IMR-90 (cell line): ENCODE measurements around the gene TMEM86B.

Experiments used
- BHLHE40 ChIP-seq: fragments of 150-350 bp; IDR thresholded peaks from 2 replicates; pipeline ENCODE4 v1.6.1; 2016; ENCODE audit warnings: mild to moderate bottlenecking, low read depth, low read length
- ELK1 ChIP-seq: fragments of 150-350 bp; IDR thresholded peaks from 2 replicates; pipeline ENCODE4 v1.6.1; 2016; ENCODE audit warnings: low read depth, mild to moderate bottlenecking, low read length, moderate library complexity, borderline replicate concordance
- MAFK ChIP-seq: IDR thresholded peaks from 2 replicates; pipeline ENCODE4 v1.6.1; 2012; ENCODE audit warnings: low read depth, low read length, improper control_type of control experiment
- POLR2A ChIP-seq: IDR thresholded peaks from 2 replicates; pipeline ENCODE4 v1.6.1; 2012; ENCODE audit warnings: mild to moderate bottlenecking, low read depth, low read length
- RAD21 ChIP-seq: IDR thresholded peaks from 2 replicates; pipeline ENCODE4 v1.6.1; 2012; ENCODE audit warnings: low read length, improper control_type of control experiment
- RCOR1 ChIP-seq: IDR thresholded peaks from 2 replicates; pipeline ENCODE4 v1.6.1; 2012; ENCODE audit warnings: mild to moderate bottlenecking, low read length, improper control_type of control experiment; ENCODE audit not compliant: insufficient replicate concordance
- TF ChIP-seq, protein P1 (sequence below): conservative IDR thresholded peaks from 2 replicates; pipeline ENCODE4 v1.5.1; 2012; ENCODE audit warnings: mild to moderate bottlenecking, low read depth, low read length, improper control_type of control experiment
- TF ChIP-seq, protein P2 (sequence below): fragments of 150-350 bp; IDR thresholded peaks from 2 replicates; pipeline ENCODE4 v1.6.1; 2017; ENCODE audit warnings: mild to moderate bottlenecking, antibody characterized with exemption, low read length, low read depth

GRCh38 chr19:55253842-55254624, 25.5 kb upstream of the TMEM86B start:
- TF ChIP-seq MAFK (no peak), POLR2A (no peak), RAD21 (no peak), ELK1 (no peak), BHLHE40 (no peak), RCOR1 (no peak)
- TF ChIP-seq, protein P1, sequence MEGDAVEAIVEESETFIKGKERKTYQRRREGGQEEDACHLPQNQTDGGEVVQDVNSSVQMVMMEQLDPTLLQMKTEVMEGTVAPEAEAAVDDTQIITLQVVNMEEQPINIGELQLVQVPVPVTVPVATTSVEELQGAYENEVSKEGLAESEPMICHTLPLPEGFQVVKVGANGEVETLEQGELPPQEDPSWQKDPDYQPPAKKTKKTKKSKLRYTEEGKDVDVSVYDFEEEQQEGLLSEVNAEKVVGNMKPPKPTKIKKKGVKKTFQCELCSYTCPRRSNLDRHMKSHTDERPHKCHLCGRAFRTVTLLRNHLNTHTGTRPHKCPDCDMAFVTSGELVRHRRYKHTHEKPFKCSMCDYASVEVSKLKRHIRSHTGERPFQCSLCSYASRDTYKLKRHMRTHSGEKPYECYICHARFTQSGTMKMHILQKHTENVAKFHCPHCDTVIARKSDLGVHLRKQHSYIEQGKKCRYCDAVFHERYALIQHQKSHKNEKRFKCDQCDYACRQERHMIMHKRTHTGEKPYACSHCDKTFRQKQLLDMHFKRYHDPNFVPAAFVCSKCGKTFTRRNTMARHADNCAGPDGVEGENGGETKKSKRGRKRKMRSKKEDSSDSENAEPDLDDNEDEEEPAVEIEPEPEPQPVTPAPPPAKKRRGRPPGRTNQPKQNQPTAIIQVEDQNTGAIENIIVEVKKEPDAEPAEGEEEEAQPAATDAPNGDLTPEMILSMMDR, result no peak
- TF ChIP-seq, protein P2, sequence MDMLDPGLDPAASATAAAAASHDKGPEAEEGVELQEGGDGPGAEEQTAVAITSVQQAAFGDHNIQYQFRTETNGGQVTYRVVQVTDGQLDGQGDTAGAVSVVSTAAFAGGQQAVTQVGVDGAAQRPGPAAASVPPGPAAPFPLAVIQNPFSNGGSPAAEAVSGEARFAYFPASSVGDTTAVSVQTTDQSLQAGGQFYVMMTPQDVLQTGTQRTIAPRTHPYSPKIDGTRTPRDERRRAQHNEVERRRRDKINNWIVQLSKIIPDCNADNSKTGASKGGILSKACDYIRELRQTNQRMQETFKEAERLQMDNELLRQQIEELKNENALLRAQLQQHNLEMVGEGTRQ, result no peak
